SU-DHL-6 (cell line): ENCODE data around the gene PTPRE.

Experiments used
- EZH2phosphoT487 ChIP-seq: fragments of 200-600 bp; sonication (generic), shearing (Covaris generic); conservative IDR thresholded peaks from 2 replicates; pipeline ENCODE4 v1.6.1; 2018; ENCODE audit warnings: mild to moderate bottlenecking, antibody characterized with exemption, low read length, moderate library complexity, mixed read lengths
- TF ChIP-seq, protein P1 (sequence below): fragments of 200-600 bp; sonication (generic); IDR thresholded peaks from one replicate; pipeline ENCODE4 v1.5.1; 2017; ENCODE audit warnings: antibody characterized with exemption, mild to moderate bottlenecking, low read length, moderate library complexity; ENCODE audit not compliant: insufficient read depth, poor library complexity, severe bottlenecking

- TF ChIP-seq, protein P1, sequence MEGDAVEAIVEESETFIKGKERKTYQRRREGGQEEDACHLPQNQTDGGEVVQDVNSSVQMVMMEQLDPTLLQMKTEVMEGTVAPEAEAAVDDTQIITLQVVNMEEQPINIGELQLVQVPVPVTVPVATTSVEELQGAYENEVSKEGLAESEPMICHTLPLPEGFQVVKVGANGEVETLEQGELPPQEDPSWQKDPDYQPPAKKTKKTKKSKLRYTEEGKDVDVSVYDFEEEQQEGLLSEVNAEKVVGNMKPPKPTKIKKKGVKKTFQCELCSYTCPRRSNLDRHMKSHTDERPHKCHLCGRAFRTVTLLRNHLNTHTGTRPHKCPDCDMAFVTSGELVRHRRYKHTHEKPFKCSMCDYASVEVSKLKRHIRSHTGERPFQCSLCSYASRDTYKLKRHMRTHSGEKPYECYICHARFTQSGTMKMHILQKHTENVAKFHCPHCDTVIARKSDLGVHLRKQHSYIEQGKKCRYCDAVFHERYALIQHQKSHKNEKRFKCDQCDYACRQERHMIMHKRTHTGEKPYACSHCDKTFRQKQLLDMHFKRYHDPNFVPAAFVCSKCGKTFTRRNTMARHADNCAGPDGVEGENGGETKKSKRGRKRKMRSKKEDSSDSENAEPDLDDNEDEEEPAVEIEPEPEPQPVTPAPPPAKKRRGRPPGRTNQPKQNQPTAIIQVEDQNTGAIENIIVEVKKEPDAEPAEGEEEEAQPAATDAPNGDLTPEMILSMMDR, result no peak
- no peak for TF ChIP-seq EZH2phosphoT487
Measured at GRCh38 chr10:127980898-127981297, 74.0 kb downstream of the PTPRE start.
